ENCODE data around the gene USB1. TPM values are rescaled to one million over a fixed set of nuclear protein-coding genes. Genes with fewer than 3 reads are reported as not detected.

The USB1 gene
- total RNA-seq, 1 donor from 2014 or later, result 100.0 TPM

DNA sequence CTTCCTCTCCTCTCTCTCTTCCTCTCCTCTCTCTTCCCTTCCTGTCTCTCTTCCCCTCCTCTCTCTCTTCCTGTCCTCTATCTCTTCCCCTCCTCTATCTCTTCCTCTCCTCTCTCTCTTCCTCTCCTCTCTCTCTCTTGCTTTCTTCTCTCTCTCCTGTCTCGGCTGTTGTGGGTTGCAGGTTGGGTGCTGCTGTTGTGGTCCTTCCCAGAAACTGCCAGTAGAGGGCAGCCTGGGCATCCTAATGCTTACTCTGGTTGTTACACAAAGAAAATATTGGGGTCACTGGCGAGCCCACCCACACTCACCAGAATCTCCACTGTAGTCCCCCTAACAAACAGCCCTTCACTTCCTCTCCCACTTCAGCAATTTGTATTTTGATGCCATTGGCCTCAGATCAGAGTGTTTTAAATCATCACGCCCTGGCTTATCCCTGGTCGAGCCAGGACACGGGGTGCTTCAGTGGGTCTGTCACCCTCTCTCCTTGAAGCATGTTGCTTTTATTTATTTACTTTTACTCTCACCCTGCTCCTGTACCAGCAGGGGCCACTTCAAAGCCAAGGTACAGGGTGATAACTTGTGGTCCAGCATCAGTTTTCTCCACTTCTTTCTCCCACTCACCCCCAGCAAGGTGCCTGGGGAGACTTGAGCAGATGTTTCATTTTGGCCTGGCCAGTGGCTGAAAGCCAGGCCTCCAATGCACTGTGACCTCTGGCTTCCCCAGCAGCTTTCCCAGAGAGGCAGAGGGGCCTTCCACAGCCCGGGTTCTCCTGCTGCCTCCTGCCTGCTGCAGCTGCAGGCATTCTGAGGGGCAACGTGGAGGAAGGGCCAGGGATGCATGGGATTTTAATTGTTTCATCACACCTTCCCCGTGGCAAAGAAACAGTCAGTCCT lies 19.7 kb downstream of the USB1 start:
- no peak overlapping the region for H3K4me3 Mint-ChIP-seq (ENCODE audit: unreplicated experiment)
- H3K4me1 ChIP-seq (ENCODE audit: insufficient read depth, low read length), result peaks cover 27% of the 10 kb centered on the region
- peak overlapping the region; percentile 41 for H3K27ac Mint-ChIP-seq (ENCODE audit: unreplicated experiment)
- DNase-seq (ENCODE audit: low read depth) (no peak), FAIRE-seq (no peak)
- H3K79me2 ChIP-seq (ENCODE audit: insufficient read depth, low read length), result no peaks in the 10 kb centered on the region
- no peak overlapping the region for H3K9ac ChIP-seq (ENCODE audit: low read length)
- H3K27me3 Mint-ChIP-seq (ENCODE audit: low read depth, unreplicated experiment), result peaks cover 6% of the 10 kb centered on the region
- H2AFZ ChIP-seq (ENCODE audit: low read depth, low read length), result no peak overlapping the region
- H3K4me3 ChIP-seq (ENCODE audit: insufficient read depth, low read depth, low read length), result no peak overlapping the region
- H3K9me3 Mint-ChIP-seq (ENCODE audit: unreplicated experiment), result no peaks in the 10 kb centered on the region
- no peaks in the 10 kb centered on the region for H3K9me3 ChIP-seq (ENCODE audit: insufficient read depth, low read depth, low read length)
- H3K27ac ChIP-seq (ENCODE audit: low read depth, low read length), result no peak overlapping the region
- H3K36me3 Mint-ChIP-seq (ENCODE audit: low read depth, unreplicated experiment), result no peaks in the 10 kb centered on the region
- peaks cover 13% of the 10 kb centered on the region for H3K4me1 Mint-ChIP-seq (ENCODE audit: low read depth, unreplicated experiment)
- H3K36me3 ChIP-seq (ENCODE audit: insufficient read depth, low read length), result no peaks in the 10 kb centered on the region
- peaks cover 12% of the 10 kb centered on the region for H3K27me3 ChIP-seq (ENCODE audit: insufficient read depth, low read length)
- H3K4me2 ChIP-seq (ENCODE audit: low read length), result no peak overlapping the region
- H4K20me1 ChIP-seq (ENCODE audit: insufficient read depth, low read length), result peaks cover 31% of the 10 kb centered on the region
- TF ChIP-seq, protein P1, sequence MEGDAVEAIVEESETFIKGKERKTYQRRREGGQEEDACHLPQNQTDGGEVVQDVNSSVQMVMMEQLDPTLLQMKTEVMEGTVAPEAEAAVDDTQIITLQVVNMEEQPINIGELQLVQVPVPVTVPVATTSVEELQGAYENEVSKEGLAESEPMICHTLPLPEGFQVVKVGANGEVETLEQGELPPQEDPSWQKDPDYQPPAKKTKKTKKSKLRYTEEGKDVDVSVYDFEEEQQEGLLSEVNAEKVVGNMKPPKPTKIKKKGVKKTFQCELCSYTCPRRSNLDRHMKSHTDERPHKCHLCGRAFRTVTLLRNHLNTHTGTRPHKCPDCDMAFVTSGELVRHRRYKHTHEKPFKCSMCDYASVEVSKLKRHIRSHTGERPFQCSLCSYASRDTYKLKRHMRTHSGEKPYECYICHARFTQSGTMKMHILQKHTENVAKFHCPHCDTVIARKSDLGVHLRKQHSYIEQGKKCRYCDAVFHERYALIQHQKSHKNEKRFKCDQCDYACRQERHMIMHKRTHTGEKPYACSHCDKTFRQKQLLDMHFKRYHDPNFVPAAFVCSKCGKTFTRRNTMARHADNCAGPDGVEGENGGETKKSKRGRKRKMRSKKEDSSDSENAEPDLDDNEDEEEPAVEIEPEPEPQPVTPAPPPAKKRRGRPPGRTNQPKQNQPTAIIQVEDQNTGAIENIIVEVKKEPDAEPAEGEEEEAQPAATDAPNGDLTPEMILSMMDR (IDR thresholded peaks at IDR 0.05; ENCODE audit: insufficient read depth, low read depth, low read length), result peak; percentile 64
- TF ChIP-seq EZH2 (IDR thresholded peaks at IDR 0.05; ENCODE audit: insufficient read depth, low read length), result no peak

DNA sequence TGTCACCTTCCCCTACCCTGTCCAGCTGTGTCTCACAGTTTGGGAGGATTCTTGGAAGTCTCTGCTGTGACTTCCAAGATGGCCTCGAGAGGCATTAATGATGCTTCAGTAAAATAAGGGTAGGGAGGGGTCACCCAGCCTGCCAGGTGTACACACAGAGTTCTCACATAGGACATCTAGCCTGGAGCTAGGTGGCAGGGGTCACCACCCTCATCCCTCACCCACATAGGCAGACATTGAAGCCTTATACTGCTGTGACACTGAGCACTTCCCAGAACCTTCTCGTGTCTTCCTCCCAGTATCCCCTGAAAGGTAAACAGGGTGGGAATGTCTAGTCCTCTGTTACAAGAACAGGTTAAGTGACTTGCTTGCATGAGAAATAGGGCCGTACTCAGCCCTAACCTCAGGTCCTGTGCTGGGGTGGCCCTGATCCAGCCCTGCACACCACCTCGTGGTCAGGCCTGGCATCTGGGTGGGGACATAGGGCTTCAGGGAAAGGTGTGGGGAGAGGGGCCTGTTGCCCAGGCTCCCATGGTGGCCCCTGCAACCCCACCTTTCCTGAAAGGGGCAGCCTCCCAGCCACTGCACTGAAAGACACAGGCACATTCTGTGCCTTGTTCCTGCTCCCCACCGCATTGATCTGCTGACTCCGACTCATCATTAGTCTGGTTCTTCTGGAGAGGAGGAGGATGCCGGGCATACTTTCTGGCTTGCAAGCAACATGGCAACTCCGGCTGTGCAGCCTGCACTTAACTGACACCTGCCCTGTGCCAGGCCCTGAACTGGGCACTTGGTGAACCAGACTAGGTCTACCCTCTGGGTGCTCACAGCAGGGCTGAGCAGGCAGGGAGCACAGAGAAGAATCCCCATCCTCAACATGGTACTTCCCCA lies 20.7 kb downstream of the USB1 start:
- FAIRE-seq, result no peak
- Mint-ChIP-seq H3K27me3 (ENCODE audit: low read depth, unreplicated experiment) (peaks cover 6% of the 10 kb centered on the region), H3K9me3 (ENCODE audit: unreplicated experiment) (no peaks in the 10 kb centered on the region), H3K27ac (ENCODE audit: unreplicated experiment) (peak overlapping the region; percentile 66), H3K36me3 (ENCODE audit: low read depth, unreplicated experiment) (no peaks in the 10 kb centered on the region), H3K4me1 (ENCODE audit: low read depth, unreplicated experiment) (peaks cover 13% of the 10 kb centered on the region), H3K4me3 (ENCODE audit: unreplicated experiment) (peak overlapping the region; percentile 11)
- Histone ChIP-seq H3K9me3 (ENCODE audit: insufficient read depth, low read depth, low read length) (no peaks in the 10 kb centered on the region), H3K27me3 (ENCODE audit: insufficient read depth, low read length) (peaks cover 12% of the 10 kb centered on the region), H2AFZ (ENCODE audit: low read depth, low read length) (no peak overlapping the region), H3K4me2 (ENCODE audit: low read length) (peak overlapping the region; percentile 61), H3K9ac (ENCODE audit: low read length) (no peak overlapping the region), H3K79me2 (ENCODE audit: insufficient read depth, low read length) (no peaks in the 10 kb centered on the region), H4K20me1 (ENCODE audit: insufficient read depth, low read length) (peaks cover 26% of the 10 kb centered on the region), H3K4me1 (ENCODE audit: insufficient read depth, low read length) (peaks cover 30% of the 10 kb centered on the region), H3K27ac (ENCODE audit: low read depth, low read length) (no peak overlapping the region), H3K36me3 (ENCODE audit: insufficient read depth, low read length) (no peaks in the 10 kb centered on the region), H3K4me3 (ENCODE audit: insufficient read depth, low read depth, low read length) (no peak overlapping the region)
- TF ChIP-seq EZH2 (IDR thresholded peaks at IDR 0.05; ENCODE audit: insufficient read depth, low read length), result no peak
- TF ChIP-seq, protein P1 (IDR thresholded peaks at IDR 0.05; ENCODE audit: insufficient read depth, low read depth, low read length), result no peak
- DNase-seq (ENCODE audit: low read depth), result peak; percentile 36

All from astrocyte (in vitro differentiated cells and primary cell).